Measurements from ENCODE around the gene LRRC8E.

Gene LRRC8E

GRCh38 chr19:7933828-7934725 lies 45.8 kb downstream of the LRRC8E start:
- DNase-seq = no peak

- no peak for DNase-seq
Measured at GRCh38 chr19:7934766-7935165, 46.5 kb downstream of the LRRC8E start.

DNA sequence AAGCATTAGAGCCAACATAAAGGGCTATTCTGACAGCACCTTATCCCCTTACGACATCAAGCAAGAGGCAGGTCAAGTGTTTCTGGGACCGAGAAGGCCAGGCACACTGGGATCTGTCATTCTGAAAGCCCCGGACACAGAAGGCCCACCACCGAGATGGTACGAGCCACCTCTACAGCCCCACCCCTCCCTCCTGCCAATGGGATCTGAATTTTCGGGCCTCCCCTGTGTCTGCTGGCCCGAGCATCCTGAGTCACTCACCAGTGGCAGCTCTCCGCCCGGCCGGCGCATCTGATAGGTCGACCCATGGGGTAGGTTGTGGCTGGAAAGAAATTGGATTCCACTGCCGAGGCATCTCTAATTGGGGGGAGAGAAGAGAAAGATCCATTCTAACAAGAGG lies 52.5 kb downstream of the LRRC8E start:
- no peak for DNase-seq

DNA sequence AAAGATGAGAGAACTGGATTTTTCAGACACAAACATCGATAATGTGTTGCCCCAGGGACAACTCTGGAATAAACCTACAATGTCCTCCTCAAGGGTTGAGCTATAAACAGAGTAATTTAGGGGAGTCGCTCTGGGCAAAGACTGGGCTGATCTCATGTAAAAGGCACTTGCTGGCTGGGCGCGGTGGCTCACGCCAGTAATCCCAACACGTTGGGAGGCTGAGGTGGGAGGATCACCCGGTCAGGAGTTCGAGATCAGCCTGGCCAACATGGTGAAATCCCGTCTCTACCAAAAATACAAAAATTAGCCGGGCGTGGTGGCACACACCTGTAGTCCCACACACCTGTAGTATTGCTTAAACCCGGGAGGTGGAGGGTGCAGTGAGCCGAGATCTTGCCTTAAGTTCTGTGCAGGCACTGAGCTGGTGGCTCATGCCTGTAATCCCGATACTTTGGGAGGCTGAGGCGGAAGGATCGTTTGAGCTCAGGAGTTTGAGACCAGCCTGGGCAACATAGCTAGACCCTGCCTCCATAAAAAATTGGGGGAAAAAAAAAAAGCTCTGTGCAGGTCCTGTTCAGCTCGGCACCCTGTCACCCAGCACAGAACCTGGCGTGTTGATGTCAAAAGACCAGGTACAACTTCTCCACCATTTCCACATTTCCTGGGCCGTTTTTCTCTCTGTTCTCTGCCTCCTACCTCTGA lies 53.7 kb downstream of the LRRC8E start:
- DNase-seq = no peak

GRCh38 chr19:7942981-7943443 lies 54.7 kb downstream of the LRRC8E start:
- DNase-seq = no peak

GRCh38 chr19:7943444-7944176 lies 55.3 kb downstream of the LRRC8E start, which contains the start of gene TIMM44:
Gene TIMM44, minus strand, starts transcription at chr19:7943666. Its CDS starts 15 bp downstream, at chr19:7943651.
- peak; percentile 99 for DNase-seq

DNA sequence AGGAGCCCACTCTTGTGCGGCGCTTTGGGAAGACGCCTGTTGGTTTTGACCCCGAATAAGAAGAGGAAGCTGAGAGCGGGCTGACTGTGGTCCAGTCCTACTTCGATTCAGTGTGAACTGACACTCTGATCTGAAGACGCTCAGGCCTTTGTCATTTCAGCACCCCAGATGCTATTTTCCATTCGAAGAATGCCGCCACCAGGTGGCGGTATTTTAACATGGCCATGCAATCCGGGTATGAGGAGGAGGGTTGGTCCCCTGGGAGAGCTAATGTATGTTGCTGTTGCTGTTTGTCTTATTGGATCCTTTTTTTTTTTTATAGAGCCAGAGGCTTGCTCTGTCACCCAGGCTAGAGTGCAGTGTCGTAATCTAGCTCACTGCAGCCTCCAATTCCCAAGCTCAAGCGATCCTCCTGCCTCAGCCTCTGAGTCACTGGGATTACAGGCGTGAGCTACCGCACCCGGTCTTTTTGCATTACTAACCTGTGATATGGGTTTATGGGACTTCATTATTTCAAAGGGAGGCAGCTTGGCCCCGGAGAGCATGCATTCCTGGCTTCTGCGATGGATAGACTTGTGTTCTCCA lies 56.0 kb downstream of the LRRC8E start:
- peak; percentile 32 for DNase-seq

DNA sequence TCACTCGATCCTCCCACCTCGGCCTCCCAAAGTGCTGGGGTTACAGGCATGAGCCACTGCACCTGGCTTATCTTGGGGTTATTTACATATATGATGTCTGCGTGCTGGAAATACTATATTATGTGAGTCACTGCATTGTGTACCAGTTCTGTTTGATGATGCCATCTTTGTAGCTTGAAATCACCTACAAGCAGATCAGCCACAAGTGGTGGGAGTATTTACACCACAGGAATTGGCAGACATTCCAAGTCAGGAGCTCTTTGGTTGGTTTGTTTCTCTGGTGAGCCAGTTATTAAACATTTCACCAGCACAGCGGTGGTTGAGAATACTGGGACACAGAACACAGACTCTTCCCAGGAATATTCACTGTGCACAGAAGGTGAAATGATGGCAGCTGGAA lies 59.6 kb downstream of the LRRC8E start:
- no peak for DNase-seq
